ENCODE results near the gene IRS4.

DNA sequence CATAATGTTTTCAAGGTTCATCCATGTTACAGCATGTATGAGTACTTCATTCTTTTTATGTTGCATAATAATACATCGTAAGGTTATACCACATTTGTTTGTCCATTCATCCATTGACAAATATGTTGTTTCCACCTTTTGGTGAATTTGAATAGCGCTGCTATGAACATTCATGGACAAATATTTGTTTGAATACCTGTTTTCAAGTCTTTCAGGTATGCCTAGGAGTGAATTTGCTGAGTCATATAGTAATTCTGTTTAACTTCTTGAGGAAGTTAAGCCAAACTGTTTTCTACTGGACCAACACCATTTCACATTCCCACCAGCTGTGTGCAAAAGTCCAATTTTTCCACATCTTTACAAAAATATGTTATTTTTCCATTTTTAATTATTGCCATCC is 31.5 kb downstream of the IRS4 start:
- TF ChIP-seq, protein P1, sequence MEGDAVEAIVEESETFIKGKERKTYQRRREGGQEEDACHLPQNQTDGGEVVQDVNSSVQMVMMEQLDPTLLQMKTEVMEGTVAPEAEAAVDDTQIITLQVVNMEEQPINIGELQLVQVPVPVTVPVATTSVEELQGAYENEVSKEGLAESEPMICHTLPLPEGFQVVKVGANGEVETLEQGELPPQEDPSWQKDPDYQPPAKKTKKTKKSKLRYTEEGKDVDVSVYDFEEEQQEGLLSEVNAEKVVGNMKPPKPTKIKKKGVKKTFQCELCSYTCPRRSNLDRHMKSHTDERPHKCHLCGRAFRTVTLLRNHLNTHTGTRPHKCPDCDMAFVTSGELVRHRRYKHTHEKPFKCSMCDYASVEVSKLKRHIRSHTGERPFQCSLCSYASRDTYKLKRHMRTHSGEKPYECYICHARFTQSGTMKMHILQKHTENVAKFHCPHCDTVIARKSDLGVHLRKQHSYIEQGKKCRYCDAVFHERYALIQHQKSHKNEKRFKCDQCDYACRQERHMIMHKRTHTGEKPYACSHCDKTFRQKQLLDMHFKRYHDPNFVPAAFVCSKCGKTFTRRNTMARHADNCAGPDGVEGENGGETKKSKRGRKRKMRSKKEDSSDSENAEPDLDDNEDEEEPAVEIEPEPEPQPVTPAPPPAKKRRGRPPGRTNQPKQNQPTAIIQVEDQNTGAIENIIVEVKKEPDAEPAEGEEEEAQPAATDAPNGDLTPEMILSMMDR (conservative IDR thresholded peaks at IDR 0.05; ENCODE audit: low read length): no peak
- TF ChIP-seq EZH2phosphoT487 (IDR thresholded peaks at IDR 0.05; ENCODE audit: borderline replicate concordance): no peak

Data from Loucy (cell line).